B cell (primary cell): ENCODE measurements around the gene MYLK2. TPM values are rescaled to one million over a fixed set of nuclear protein-coding genes. Genes with fewer than 3 reads are reported as not detected.
A peak's percentile ranks its signal among the peaks of the same experiment; 100 is the strongest.

Source experiments
- ATAC-seq: fragments of 200-7000 bp; cut with Tn5 transposase; one replicate; pipeline ENCODE4 v1.10.0; 2021; ENCODE audit warnings: low read depth, mild to moderate bottlenecking, moderate number of reproducible peaks, moderate library complexity
- CTCF ChIA-PET: fragments of 350-600 bp; sonication (Branson Sonifier 250); formaldehyde crosslinking; loops from one replicate; lab custom pipeline; 2021; ENCODE audit warnings: antibody characterized with exemption, inconsistent platforms; lab: Charles Lee
- POLR2A ChIA-PET: fragments of 350-600 bp; sonication (Branson Sonifier 250); formaldehyde crosslinking; loops from one replicate; lab custom pipeline; 2021; ENCODE audit warnings: antibody characterized with exemption; lab: Charles Lee
- DNase-seq: peaks from one replicate; pipeline ENCODE4 v3.0.0; 2013
- H2AFZ ChIP-seq: 2 replicates; pipeline ENCODE4 v1.6.1; 2012; ENCODE audit warnings: mild to moderate bottlenecking, low read depth, low read length; ENCODE audit not compliant: insufficient read depth, poor library complexity, severe bottlenecking
- H3K27ac ChIP-seq, 2 donors: 1 replicate in 1 of 2; 2 replicates in 1 of 2; pipeline ENCODE4 v1.5.1; 2012 to 2013; ENCODE audit warnings: low read length in 2 of 2, mild to moderate bottlenecking in 2 of 2, moderate library complexity in 1 of 2
- H3K27me3 ChIP-seq, 4 experiments: fragments of 200-600 bp in 1 of 4; sonication (generic) in 1 of 4; replicated peaks in 1 of 4; 1 replicate in 2 of 4; 2 replicates in 2 of 4; pipeline versions ENCODE4 v1.6.1 to v1.7.0; 2013 to 2016; ENCODE audit warnings: low read length in 3 of 4, mild to moderate bottlenecking in 2 of 4, mixed read lengths in 1 of 4, moderate library complexity in 1 of 4; ENCODE audit not compliant: insufficient read depth in 4 of 4, control insufficient read depth in 3 of 4; ENCODE audit errors: control extremely low read depth in 1 of 4
- H3K36me3 ChIP-seq, 2 experiments: replicated peaks in 1 of 2; 1 replicate in 1 of 2; 2 replicates in 1 of 2; pipeline versions ENCODE4 v1.6.1 to v1.7.1; 2013; ENCODE audit warnings: low read length in 1 of 2; ENCODE audit not compliant: insufficient read depth in 2 of 2, control insufficient read depth in 1 of 2; ENCODE audit errors: control extremely low read depth in 1 of 2, extremely low read depth in 1 of 2
- H3K4me1 ChIP-seq, 2 donors: fragments of 200-600 bp in 1 of 2; sonication (generic) in 1 of 2; 1 replicate in 1 of 2; 2 replicates in 1 of 2; pipeline versions ENCODE4 v1.5.1 to v1.6.1; 2013 to 2017; ENCODE audit warnings: low read length in 2 of 2; ENCODE audit not compliant: control insufficient read depth in 2 of 2, insufficient read depth in 2 of 2
- H3K4me2 ChIP-seq: replicated peaks from 2 replicates; pipeline ENCODE3; 2012; ENCODE audit warnings: mild to moderate bottlenecking, low read depth, low read length; ENCODE audit not compliant: poor library complexity, severe bottlenecking
- H3K4me3 ChIP-seq, 5 experiments: fragments of 200-600 bp in 1 of 5; sonication (generic) in 1 of 5; 1 replicate in 3 of 5; 2 replicates in 2 of 5; pipeline versions ENCODE4 v1.5.1 to v1.7.0; 2011 to 2016; ENCODE audit warnings: low read length in 4 of 5, mild to moderate bottlenecking in 4 of 5, low read depth in 2 of 5, control low read depth in 1 of 5, moderate library complexity in 1 of 5; ENCODE audit not compliant: insufficient read depth in 1 of 5; ENCODE audit errors: control extremely low read depth in 1 of 5, extremely low read depth in 1 of 5
- H3K79me2 ChIP-seq: fragments of 200-600 bp; sonication (generic); one replicate; pipeline ENCODE4 v1.6.0; 2016; ENCODE audit warnings: low read length; ENCODE audit not compliant: control insufficient read depth, insufficient read depth
- H3K9ac ChIP-seq: fragments of 200-600 bp; sonication (generic); 2 replicates; pipeline ENCODE4 v1.6.1; 2017; ENCODE audit warnings: mild to moderate bottlenecking, low read length, moderate library complexity
- H3K9me3 ChIP-seq, 3 donors: one replicate each; pipeline versions ENCODE4 v1.6.1 to v1.7.1; 2013; ENCODE audit warnings: low read length in 2 of 3; ENCODE audit not compliant: control insufficient read depth in 2 of 3, insufficient read depth in 1 of 3; ENCODE audit errors: control extremely low read depth in 1 of 3
- H4K20me1 ChIP-seq: 2 replicates; pipeline ENCODE4 v1.6.0; 2012; ENCODE audit warnings: mild to moderate bottlenecking, low read length; ENCODE audit not compliant: insufficient read depth, control insufficient read depth, poor library complexity, severe bottlenecking
- H3K27ac Mint-ChIP-seq: one replicate; pipeline ENCODE4 v1.8.0; 2021; ENCODE audit warnings: mixed read lengths
- H3K27me3 Mint-ChIP-seq: one replicate; pipeline ENCODE4 v1.8.0; 2021; ENCODE audit warnings: mixed read lengths
- H3K4me1 Mint-ChIP-seq: one replicate; pipeline ENCODE4 v1.8.0; 2021; ENCODE audit warnings: mixed read lengths
- H3K4me3 Mint-ChIP-seq: one replicate; pipeline ENCODE4 v1.8.0; 2021; ENCODE audit warnings: mixed read lengths
- H3K9me3 Mint-ChIP-seq: one replicate; pipeline ENCODE4 v1.8.0; 2022; ENCODE audit warnings: mixed read lengths; ENCODE audit not compliant: insufficient read depth
- EZH2 ChIP-seq: IDR thresholded peaks from 2 replicates; pipeline ENCODE4 v1.6.1; 2012; ENCODE audit warnings: borderline replicate concordance, low read depth, mild to moderate bottlenecking, moderate library complexity, low read length; ENCODE audit not compliant: insufficient read depth, poor library complexity, severe bottlenecking
- WGBS: methylation state at CpG from one replicate; pipeline ENCODE4 v1.1.5; 2013; ENCODE audit warnings: missing lambda C conversion rate; ENCODE audit not compliant: insufficient coverage; 5-methylcytosine and 5-hydroxymethylcytosine counted together
- intact Hi-C: fragments of 100-400 bp; cut with micrococcal nuclease; formaldehyde crosslinking; loops from one replicate; pipeline ENCODE4 v1.10.0; 2022
- polyA plus RNA-seq: library from polyadenylated mRNA; depleted of rRNA; stranded (reverse); fragments of >200 nt; gene quantifications from 2 replicates; pipeline ENCODE4 v1.2.3, GENCODE V29; 2012
- total RNA-seq, 2 donors: library from RNA; stranded (reverse); fragments of 120-200 nt in 1 of 2; gene quantifications; 1 replicate in 1 of 2; 2 replicates in 1 of 2; pipeline versions ENCODE4 v1.2.3 to v1.2.4, GENCODE V29; 2013 to 2022
- TF ChIP-seq, protein P1 (sequence below): fragments of 200-600 bp; IDR thresholded peaks from one replicate; pipeline ENCODE4 v1.8.0; 2022; ENCODE audit warnings: antibody characterized with exemption, mild to moderate bottlenecking

The MYLK2 gene
- total and polyA plus RNA-seq, 2 donors (not counting 1 experiment from before 2014, with no cell fraction given) = not detected

DNA sequence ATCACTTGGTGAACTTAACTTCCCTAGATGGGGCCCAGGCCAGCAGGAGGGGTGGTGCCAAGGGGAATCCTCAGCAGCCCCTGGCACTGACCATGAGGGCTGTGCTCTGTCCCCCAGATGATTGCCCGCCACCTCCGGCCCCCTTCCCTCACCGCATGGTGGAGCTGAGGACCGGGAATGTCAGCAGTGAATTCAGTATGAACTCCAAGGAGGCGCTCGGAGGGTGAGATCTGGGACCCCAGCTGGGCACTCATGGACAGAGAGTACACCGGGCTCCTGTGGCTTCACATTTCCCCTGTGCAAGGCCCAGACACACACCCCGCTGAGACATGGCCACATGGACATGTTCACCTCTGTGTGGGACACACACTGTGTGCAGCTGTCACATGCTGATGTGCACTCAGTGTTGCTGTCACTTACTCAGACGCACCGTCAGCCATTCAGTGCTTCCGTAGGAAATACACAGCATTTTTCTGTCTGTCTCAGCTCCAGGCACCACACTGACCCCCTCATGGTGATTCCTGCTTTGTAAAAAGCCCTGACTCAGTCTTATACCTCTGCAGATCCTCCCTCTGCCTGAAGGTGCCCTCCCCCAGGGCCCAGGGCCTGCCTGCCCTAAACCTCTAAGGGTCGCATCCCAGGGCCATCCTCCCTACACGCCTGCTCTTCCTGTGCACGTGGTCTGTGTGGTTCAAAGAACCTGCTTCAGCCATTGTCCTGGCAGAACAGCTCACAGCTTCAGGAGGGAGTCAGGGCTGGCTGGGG, 4.4 kb downstream of the MYLK2 start:
- WGBS = 75% methylated on average over 14 of the region's 14 CpGs
- Mint-ChIP-seq H3K27me3 (peaks cover 8% of the 10 kb centered on the region), H3K4me3 (no peak overlapping the region)

DNA sequence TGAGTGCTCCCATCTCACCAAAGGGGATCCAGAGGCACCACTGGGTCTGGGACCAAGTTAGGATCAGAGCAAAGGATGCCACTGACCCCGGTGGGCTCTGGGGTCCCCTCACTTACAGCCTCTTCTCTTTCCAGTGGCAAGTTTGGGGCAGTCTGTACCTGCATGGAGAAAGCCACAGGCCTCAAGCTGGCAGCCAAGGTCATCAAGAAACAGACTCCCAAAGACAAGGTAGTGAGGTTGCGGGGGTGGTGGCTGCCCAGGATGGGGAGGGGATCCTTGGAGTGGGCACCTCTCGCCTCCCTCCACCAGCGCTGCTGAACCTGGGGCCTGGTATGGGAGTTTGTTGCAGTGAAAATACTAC, 4.9 kb downstream of the MYLK2 start:
- Histone ChIP-seq H3K36me3 (no peaks in the 10 kb centered on the region), H3K27me3 (peaks cover 0 to 9% (median 0%) of the 10 kb centered on the region in 4 experiments), H3K79me2 (no peaks in the 10 kb centered on the region), H3K4me1 (peaks cover 6 to 8% of the 10 kb centered on the region in 2 donors), H4K20me1 (no peaks in the 10 kb centered on the region), H3K4me3 (no peak overlapping the region), H3K27ac (no peak overlapping the region), H2AFZ (no peak overlapping the region), H3K9ac (no peak overlapping the region), H3K9me3 (no peaks in the 10 kb centered on the region), H3K4me2 (no peak overlapping the region)
- 87% methylated on average over 3 of the region's 4 CpGs for WGBS
- Mint-ChIP-seq H3K27ac (no peak overlapping the region), H3K4me1 (peaks cover 8% of the 10 kb centered on the region), H3K9me3 (no peaks in the 10 kb centered on the region), H3K27me3 (peaks cover 8% of the 10 kb centered on the region), H3K4me3 (no peak overlapping the region)
- POLR2A ChIA-PET = no interaction called here
- intact Hi-C loops = no loop called here
- CTCF ChIA-PET = interaction anchor here (1.3 to 6.0 kb wide), 13 partner anchors 16 to 954 kb away, joined by 3 to 54 read pairs (median 8); partner anchors contain the start of gene PDRG1
- ATAC-seq (no peak), DNase-seq (no peak)
- TF ChIP-seq, protein P1, sequence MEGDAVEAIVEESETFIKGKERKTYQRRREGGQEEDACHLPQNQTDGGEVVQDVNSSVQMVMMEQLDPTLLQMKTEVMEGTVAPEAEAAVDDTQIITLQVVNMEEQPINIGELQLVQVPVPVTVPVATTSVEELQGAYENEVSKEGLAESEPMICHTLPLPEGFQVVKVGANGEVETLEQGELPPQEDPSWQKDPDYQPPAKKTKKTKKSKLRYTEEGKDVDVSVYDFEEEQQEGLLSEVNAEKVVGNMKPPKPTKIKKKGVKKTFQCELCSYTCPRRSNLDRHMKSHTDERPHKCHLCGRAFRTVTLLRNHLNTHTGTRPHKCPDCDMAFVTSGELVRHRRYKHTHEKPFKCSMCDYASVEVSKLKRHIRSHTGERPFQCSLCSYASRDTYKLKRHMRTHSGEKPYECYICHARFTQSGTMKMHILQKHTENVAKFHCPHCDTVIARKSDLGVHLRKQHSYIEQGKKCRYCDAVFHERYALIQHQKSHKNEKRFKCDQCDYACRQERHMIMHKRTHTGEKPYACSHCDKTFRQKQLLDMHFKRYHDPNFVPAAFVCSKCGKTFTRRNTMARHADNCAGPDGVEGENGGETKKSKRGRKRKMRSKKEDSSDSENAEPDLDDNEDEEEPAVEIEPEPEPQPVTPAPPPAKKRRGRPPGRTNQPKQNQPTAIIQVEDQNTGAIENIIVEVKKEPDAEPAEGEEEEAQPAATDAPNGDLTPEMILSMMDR = no peak
- TF ChIP-seq EZH2 = no peak

More for the DNA sequence above, 4.4 kb downstream of the MYLK2 start:
- ATAC-seq = no peak
- Histone ChIP-seq H3K36me3 (no peaks in the 10 kb centered on the region), H4K20me1 (no peaks in the 10 kb centered on the region), H3K27me3 (peaks cover 0 to 9% (median 0%) of the 10 kb centered on the region in 4 experiments), H3K4me3 (no peak overlapping the region), H3K4me1 (peaks cover 6 to 8% of the 10 kb centered on the region in 2 donors), H3K4me2 (peak overlapping the region; percentile 56), H2AFZ (peak overlapping the region; percentile 62), H3K79me2 (no peaks in the 10 kb centered on the region), H3K27ac (no peak overlapping the region), H3K9ac (no peak overlapping the region), H3K9me3 (no peaks in the 10 kb centered on the region)
- ChIA-PET CTCF (interaction anchor here (0.5 to 6.0 kb wide), 30 partner anchors 10 to 955 kb away, joined by 3 to 54 read pairs (median 4); partner anchors contain the start of gene PDRG1), POLR2A (no interaction called here)
- Mint-ChIP-seq H3K9me3 (no peaks in the 10 kb centered on the region), H3K4me1 (peaks cover 8% of the 10 kb centered on the region), H3K27ac (no peak overlapping the region)
- TF ChIP-seq, protein P1 = no peak
- no peak for TF ChIP-seq EZH2
- DNase-seq = no peak
- intact Hi-C loops = loop anchor here (1.0 kb wide), 1 partner anchor 208 kb away; no protein-coding TSS in a partner anchor
